CD4-positive, alpha-beta T cell treated with Interferon alpha-2 for 1 hour (primary cell): ENCODE measurements around the gene STXBP1.

Source experiments
- DNase-seq, 2 donors: peaks; one replicate each; pipeline ENCODE4 v3.0.0-alpha.2; 2020 to 2022

The STXBP1 gene

GRCh38 chr9:127660886-127661741, 49.0 kb downstream of the STXBP1 start:
- DNase-seq: no peak

GRCh38 chr9:127662617-127663016, 50.5 kb downstream of the STXBP1 start:
- DNase-seq: no peak

GRCh38 chr9:127664324-127664677, 52.2 kb downstream of the STXBP1 start:
- no peak for DNase-seq

GRCh38 chr9:127664678-127665507, 52.8 kb downstream of the STXBP1 start:
- DNase-seq: no peak

GRCh38 chr9:127667127-127667844, 55.2 kb downstream of the STXBP1 start:
- no peak for DNase-seq

- no peak for DNase-seq
These were observed 55.8 kb downstream of the STXBP1 start for GRCh38 chr9:127667906-127668305.

- no peak for DNase-seq
These were observed 61.2 kb downstream of the STXBP1 start for GRCh38 chr9:127673234-127673633.

- no peak for DNase-seq
These were observed 64.6 kb downstream of the STXBP1 start for GRCh38 chr9:127676638-127677037.

- DNase-seq: no peak
These were observed 67.4 kb downstream of the STXBP1 start for GRCh38 chr9:127679506-127679905.

GRCh38 chr9:127680226-127680625, 68.1 kb downstream of the STXBP1 start:
- DNase-seq: no peak

- no peak for DNase-seq
These were observed 68.8 kb downstream of the STXBP1 start for GRCh38 chr9:127680846-127681245.

- DNase-seq: no peak
These were observed 70.5 kb downstream of the STXBP1 start for GRCh38 chr9:127682351-127683136.

GRCh38 chr9:127683723-127684122, 71.6 kb downstream of the STXBP1 start:
- no peak for DNase-seq

GRCh38 chr9:127684576-127684975, 72.5 kb downstream of the STXBP1 start:
- no peak for DNase-seq

GRCh38 chr9:127686461-127687393, 74.7 kb downstream of the STXBP1 start:
- no peak for DNase-seq

GRCh38 chr9:127689329-127690000, 77.4 kb downstream of the STXBP1 start:
- DNase-seq: no peak

GRCh38 chr9:127690735-127691134, 78.7 kb downstream of the STXBP1 start:
- DNase-seq: no peak

GRCh38 chr9:127692071-127692470, 80.0 kb downstream of the STXBP1 start:
- DNase-seq: no peak

GRCh38 chr9:127693143-127693542, 81.1 kb downstream of the STXBP1 start:
- DNase-seq: no peak

- no peak for DNase-seq
These were observed 81.6 kb downstream of the STXBP1 start for GRCh38 chr9:127693697-127694096.
